BE2C (cell line): ENCODE data around the gene TUBA3E. TPM values are rescaled to one million over a fixed set of nuclear protein-coding genes. Genes with fewer than 3 reads are reported as not detected.
A peak's percentile ranks its signal among the peaks of the same experiment; 100 is the strongest.
"Not testable (repeated sequence)": the region's sequence is repeated elsewhere in the genome, so short reads cannot be mapped to it uniquely, and the experiment has no call there.

Source experiments
- DNase-seq: peaks from one replicate; pipeline ENCODE4 v3.0.0-alpha.2; 2020
- H3K27me3 ChIP-seq: fragments of 250-450 bp; sonication (Bioruptor Pico); 2 replicates; pipeline ENCODE4 v1.5.1; 2020; ENCODE audit warnings: mild to moderate bottlenecking
- H3K36me3 ChIP-seq: fragments of 250-450 bp; sonication (Bioruptor Pico); 2 replicates; pipeline ENCODE4 v1.5.1; 2020; ENCODE audit warnings: mild to moderate bottlenecking
- H3K4me1 ChIP-seq: fragments of 250-450 bp; sonication (Bioruptor Pico); 2 replicates; pipeline ENCODE4 v1.5.1; 2020
- H3K4me3 ChIP-seq: 2 replicates; pipeline ENCODE4 v1.5.1; 2011; ENCODE audit warnings: low read depth, low read length
- H3K9me3 ChIP-seq: fragments of 250-450 bp; sonication (Bioruptor Pico); 2 replicates; pipeline ENCODE4 v1.5.1; 2020
- polyA plus RNA-seq: library from polyadenylated mRNA; unstranded; fragments of >200 nt; gene quantifications from one replicate; pipeline ENCODE4 v1.2.1, GENCODE V29; 2012; ENCODE audit warnings: low read depth, missing spikeins; ENCODE audit not compliant: insufficient read length, insufficient read depth
- TF ChIP-seq, protein P1 (sequence below): IDR thresholded peaks from 2 replicates; pipeline ENCODE4 v1.5.1; 2012; ENCODE audit warnings: mild to moderate bottlenecking, low read depth, low read length

TUBA3E gene
- polyA plus RNA-seq, result not detected

DNA sequence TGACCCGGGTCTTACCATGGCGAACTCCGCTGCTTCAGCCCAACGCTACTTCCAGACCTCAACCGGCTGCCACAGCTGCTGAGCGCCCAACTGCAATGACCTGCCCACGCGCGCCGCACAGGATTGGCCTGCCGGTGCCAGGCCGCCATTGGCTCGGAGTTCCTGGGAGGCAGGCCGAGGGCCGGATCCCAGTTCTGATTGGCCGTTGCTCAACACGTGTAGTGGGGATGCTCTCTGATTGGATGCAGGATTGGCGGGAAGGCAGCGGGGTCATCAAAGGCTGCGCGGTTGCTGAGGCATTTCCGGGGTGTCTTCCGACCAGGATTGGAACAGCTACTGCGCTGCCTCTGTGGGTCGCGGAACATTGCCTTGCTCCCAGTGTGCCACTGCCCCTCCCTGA, at the start of gene TUBA3E:
Gene TUBA3E, minus strand, starts transcription at position 97 of the 400 bp plus-strand sequence. Its CDS starts 79 bp downstream, at position 18.
- Histone ChIP-seq H3K36me3 (no peaks in the 10 kb centered on the region), H3K27me3 (no peaks in the 10 kb centered on the region), H3K9me3 (no peaks in the 10 kb centered on the region), H3K4me3 (no peak within 1 kb of the TSS), H3K4me1 (no peaks in the 10 kb centered on the region)
- TF ChIP-seq, protein P1, sequence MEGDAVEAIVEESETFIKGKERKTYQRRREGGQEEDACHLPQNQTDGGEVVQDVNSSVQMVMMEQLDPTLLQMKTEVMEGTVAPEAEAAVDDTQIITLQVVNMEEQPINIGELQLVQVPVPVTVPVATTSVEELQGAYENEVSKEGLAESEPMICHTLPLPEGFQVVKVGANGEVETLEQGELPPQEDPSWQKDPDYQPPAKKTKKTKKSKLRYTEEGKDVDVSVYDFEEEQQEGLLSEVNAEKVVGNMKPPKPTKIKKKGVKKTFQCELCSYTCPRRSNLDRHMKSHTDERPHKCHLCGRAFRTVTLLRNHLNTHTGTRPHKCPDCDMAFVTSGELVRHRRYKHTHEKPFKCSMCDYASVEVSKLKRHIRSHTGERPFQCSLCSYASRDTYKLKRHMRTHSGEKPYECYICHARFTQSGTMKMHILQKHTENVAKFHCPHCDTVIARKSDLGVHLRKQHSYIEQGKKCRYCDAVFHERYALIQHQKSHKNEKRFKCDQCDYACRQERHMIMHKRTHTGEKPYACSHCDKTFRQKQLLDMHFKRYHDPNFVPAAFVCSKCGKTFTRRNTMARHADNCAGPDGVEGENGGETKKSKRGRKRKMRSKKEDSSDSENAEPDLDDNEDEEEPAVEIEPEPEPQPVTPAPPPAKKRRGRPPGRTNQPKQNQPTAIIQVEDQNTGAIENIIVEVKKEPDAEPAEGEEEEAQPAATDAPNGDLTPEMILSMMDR, result no peak
- no peak for DNase-seq

DNA sequence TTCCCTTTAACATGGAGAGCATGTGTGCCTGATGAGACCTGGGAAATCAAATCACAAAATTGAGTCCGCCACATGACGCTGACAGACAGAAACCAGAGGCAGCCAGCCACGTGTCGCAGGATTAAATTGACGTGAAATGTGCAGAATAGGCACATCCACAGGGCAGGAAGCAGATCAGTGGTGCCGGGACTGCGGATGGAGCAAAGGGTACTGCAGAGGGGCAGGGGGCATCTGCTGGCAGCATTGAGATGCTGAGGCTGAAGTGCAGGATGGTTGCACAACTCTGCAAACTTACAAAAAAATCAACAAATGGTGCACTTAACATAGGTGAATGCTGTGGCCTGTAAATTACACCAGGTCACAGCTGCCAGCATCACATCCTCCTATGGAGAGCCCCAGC, 48.2 kb upstream of the TUBA3E start:
- no peaks in the 10 kb centered on the region for H3K27me3 ChIP-seq

DNA sequence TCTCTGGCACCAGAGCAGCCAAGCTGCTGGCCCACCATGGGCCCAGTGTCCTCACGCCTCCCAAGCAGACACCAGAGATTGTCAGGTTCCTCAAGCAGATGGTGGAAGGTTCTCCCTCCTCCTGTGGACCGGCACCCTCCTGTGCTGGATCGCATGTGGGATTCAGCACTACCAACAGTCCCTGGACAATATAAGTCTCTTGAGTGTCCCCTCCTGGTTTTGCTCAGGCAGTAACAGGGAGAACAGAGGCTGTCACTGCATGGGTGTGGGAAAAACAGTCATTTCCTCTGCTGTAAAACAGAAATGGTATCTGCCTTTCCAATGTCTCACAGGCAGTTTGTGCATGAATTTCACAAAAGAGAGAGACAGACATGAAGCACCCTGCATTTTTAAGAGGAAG, 47.7 kb upstream of the TUBA3E start:
- TF ChIP-seq, protein P1, result no peak
- H3K27me3 ChIP-seq, result no peaks in the 10 kb centered on the region
- no peak overlapping the region for H3K4me3 ChIP-seq
- DNase-seq, result no peak
- H3K4me1 ChIP-seq, result no peaks in the 10 kb centered on the region; the same call in 1 of the 2 replicates
- H3K9me3 ChIP-seq, result no peaks in the 10 kb centered on the region
- no peaks in the 10 kb centered on the region for H3K36me3 ChIP-seq

More for the DNA sequence above, 48.2 kb upstream of the TUBA3E start:
- DNase-seq, result peak; percentile 51
- no peaks in the 10 kb centered on the region; the same call in 1 of the 2 replicates for H3K4me1 ChIP-seq
- no peak overlapping the region for H3K4me3 ChIP-seq
- TF ChIP-seq, protein P1, result no peak
- no peaks in the 10 kb centered on the region for H3K36me3 ChIP-seq
- no peaks in the 10 kb centered on the region for H3K9me3 ChIP-seq

DNA sequence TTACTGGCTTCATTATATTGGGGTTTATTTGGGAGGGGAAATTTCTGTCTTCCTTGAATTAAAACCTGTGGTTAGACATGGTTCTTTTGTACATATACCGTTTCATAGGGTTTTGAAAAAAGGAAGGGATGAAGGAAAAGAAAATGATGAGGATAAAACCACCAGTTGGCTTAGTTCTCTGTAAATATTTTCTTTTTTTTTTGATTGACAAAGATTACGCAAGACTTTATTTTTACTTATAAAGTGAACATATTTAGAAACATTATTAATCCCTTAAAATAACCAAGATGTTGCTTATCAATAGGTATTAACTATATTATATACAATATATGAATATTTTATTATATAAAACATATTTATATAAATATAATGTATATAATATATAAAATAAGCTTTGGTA, 45.1 kb upstream of the TUBA3E start:
- Histone ChIP-seq H3K36me3 (no peaks in the 10 kb centered on the region), H3K9me3 (no peaks in the 10 kb centered on the region), H3K4me1 (no peaks in the 10 kb centered on the region; the same call in 1 of the 2 replicates), H3K27me3 (no peaks in the 10 kb centered on the region), H3K4me3 (no peak overlapping the region)
- no peak for DNase-seq
- TF ChIP-seq, protein P1, result no peak

DNA sequence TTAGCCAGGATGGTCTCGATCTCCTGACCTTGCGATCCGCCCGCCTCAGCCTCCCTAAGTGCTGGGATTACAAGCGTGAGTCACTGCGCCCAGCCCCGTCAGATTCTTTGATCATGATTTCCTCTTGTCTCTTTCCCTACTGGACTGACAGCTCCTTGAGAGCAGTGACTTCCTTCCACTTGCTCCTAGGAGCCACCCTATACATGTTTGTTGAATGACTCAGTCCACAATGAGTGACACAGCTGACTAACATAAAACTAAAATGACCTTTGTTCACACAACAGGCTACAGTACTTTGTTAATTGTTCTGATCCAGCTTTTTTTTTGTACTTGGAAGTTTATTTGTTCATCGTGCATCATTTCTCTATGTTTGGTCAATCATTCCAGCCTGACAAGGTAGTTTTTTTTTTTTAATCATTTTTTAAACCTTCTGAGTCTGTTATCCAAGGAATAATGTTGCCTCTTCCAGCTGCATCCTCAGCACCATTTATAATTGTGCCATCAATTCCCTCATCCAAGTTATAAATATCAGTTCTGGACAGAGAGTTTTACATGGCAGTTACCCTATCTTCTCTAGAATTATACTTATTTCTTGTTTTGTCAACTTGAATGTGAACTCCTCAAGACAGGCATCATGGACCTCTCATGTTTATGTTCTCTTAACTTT, 42.9 kb upstream of the TUBA3E start:
- Histone ChIP-seq H3K27me3 (no peaks in the 10 kb centered on the region), H3K36me3 (no peaks in the 10 kb centered on the region), H3K4me1 (no peaks in the 10 kb centered on the region; the same call in 1 of the 2 replicates), H3K9me3 (no peaks in the 10 kb centered on the region), H3K4me3 (no peak overlapping the region)
- TF ChIP-seq, protein P1, result no peak
- DNase-seq, result no peak

DNA sequence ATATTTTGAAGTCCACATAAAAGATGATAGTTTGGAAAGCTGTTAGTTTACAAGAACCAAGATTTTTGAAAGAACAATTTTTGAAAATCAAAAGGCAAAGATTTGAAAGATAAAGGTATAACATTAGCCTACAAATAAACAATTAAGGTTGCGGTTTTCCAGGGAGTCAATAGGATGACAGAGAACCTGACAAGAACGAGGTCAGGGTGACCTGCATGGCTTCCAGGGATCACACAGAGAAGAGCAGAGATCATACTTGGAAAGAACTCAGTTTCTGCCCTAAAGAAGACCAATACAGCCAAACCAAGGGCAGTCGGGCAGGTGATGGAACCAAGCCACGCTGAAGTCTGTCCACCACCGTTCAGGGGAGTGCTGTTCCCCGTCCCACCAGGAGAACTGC, 41.3 kb upstream of the TUBA3E start:
- H3K4me3 ChIP-seq, H3K9me3 ChIP-seq: not testable (repeated sequence)

DNA sequence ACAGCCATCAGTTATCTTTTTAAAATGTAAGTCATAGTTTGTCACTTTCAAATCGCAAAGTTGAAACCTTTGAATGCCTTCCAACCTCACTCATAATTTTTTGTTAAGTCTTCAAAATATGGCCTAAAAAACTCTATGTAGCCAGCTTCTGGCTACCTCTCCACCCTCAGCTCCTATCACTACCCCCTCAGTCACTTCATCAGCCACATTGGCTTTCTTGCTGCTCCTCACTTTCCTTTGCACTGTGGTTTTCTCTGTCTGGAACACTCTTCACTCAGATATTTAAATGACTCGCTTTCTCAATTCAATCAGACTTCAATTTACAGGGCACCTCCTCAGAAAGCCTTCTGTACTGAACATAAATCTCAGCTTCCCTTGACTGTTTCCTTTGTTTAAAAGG, 34.8 kb upstream of the TUBA3E start:
- not testable (repeated sequence) for H3K4me3 ChIP-seq, H3K4me1 ChIP-seq, H3K9me3 ChIP-seq, DNase-seq, H3K27me3 ChIP-seq, H3K36me3 ChIP-seq

More for the DNA sequence above, 41.3 kb upstream of the TUBA3E start:
- not testable (repeated sequence) for H3K27me3 ChIP-seq, H3K36me3 ChIP-seq, H3K4me1 ChIP-seq, DNase-seq
